Hepatocyte (in vitro differentiated cells): ENCODE results near the gene ENTHD1. TPM values are rescaled to one million over a fixed set of nuclear protein-coding genes. Genes with fewer than 3 reads are reported as not detected.
"Not testable (repeated sequence)": the region's sequence is repeated elsewhere in the genome, so short reads cannot be mapped to it uniquely, and the experiment has no call there.

ENCODE experiments used
- DNase-seq: peaks from one replicate; pipeline ENCODE4 v3.0.0-alpha.2; 2016; ENCODE audit warnings: low spot score
- H2AFZ ChIP-seq: fragments of 200-600 bp; sonication (generic); 2 replicates; pipeline ENCODE4 v1.6.0; 2016; ENCODE audit warnings: antibody characterized with exemption, mild to moderate bottlenecking
- H3K27ac ChIP-seq: fragments of 200-600 bp; sonication (generic); 2 replicates; pipeline ENCODE4 v1.5.1; 2016; ENCODE audit warnings: mild to moderate bottlenecking
- H3K27me3 ChIP-seq: fragments of 200-600 bp; sonication (generic); 2 replicates; pipeline ENCODE4 v1.6.1; 2016
- H3K36me3 ChIP-seq: fragments of 200-600 bp; sonication (generic); replicated peaks from 2 replicates; pipeline ENCODE4 v1.5.1; 2016; ENCODE audit warnings: low read depth; ENCODE audit not compliant: insufficient read depth
- H3K4me1 ChIP-seq: fragments of 200-600 bp; sonication (generic); 2 replicates; pipeline ENCODE4 v1.5.1; 2016; ENCODE audit warnings: mild to moderate bottlenecking, moderate library complexity; ENCODE audit not compliant: insufficient read depth
- H3K4me2 ChIP-seq: fragments of 200-600 bp; sonication (generic); 2 replicates; pipeline ENCODE4 v1.6.0; 2016
- H3K4me3 ChIP-seq: fragments of 200-600 bp; sonication (generic); 2 replicates; pipeline ENCODE4 v1.5.1; 2016; ENCODE audit warnings: mild to moderate bottlenecking
- H3K79me2 ChIP-seq: fragments of 200-600 bp; sonication (generic); 2 replicates; pipeline ENCODE4 v1.6.0; 2017; ENCODE audit warnings: mild to moderate bottlenecking
- H3K9me2 ChIP-seq: fragments of 200-600 bp; sonication (generic); replicated peaks from 2 replicates; pipeline ENCODE4 v1.6.0; 2017; ENCODE audit warnings: mild to moderate bottlenecking; ENCODE audit not compliant: insufficient read depth
- H3K9me3 ChIP-seq: fragments of 200-600 bp; sonication (generic); 2 replicates; pipeline ENCODE4 v1.5.1; 2016; ENCODE audit warnings: low read depth, mild to moderate bottlenecking
- H4K20me1 ChIP-seq: fragments of 200-600 bp; sonication (generic); 2 replicates; pipeline ENCODE4 v1.6.0; 2016; ENCODE audit warnings: mild to moderate bottlenecking; ENCODE audit not compliant: insufficient read depth, poor library complexity, severe bottlenecking
- EZH2 ChIP-seq: fragments of 200-600 bp; sonication (generic); IDR thresholded peaks from 2 replicates; pipeline ENCODE4 v1.6.1; 2016; ENCODE audit warnings: antibody characterized with exemption, mild to moderate bottlenecking, borderline replicate concordance
- EZH2phosphoT487 ChIP-seq: fragments of 200-600 bp; sonication (generic); IDR thresholded peaks from one replicate; pipeline ENCODE4 v1.6.1; 2018; ENCODE audit warnings: antibody characterized with exemption, mild to moderate bottlenecking, low read depth, moderate library complexity; ENCODE audit not compliant: unreplicated experiment, severe bottlenecking
- WGBS: methylation state at CpG from one replicate; pipeline ENCODE4 v1.1.6; 2016; ENCODE audit warnings: low lambda C conversion rate; ENCODE audit errors: missing lambda C conversion rate; 5-methylcytosine and 5-hydroxymethylcytosine counted together
- polyA plus RNA-seq: library from polyadenylated mRNA; unstranded; fragments of >200 nt; fragmentation: Nextera tagmentation; extraction: Ambion mirVana; gene quantifications from 2 replicates; pipeline ENCODE4 v1.2.1, GENCODE V29; 2016
- total RNA-seq: library from RNA; depleted of rRNA; stranded (reverse); fragments of >200 nt; gene quantifications from 2 replicates; pipeline ENCODE4 v1.2.3, GENCODE V29; 2014
- TF ChIP-seq, protein P1 (sequence below): fragments of 200-600 bp; sonication (generic); IDR thresholded peaks from 2 replicates; pipeline ENCODE4 v1.5.1; 2016; ENCODE audit warnings: antibody characterized with exemption, mild to moderate bottlenecking; ENCODE audit not compliant: poor library complexity

Gene ENTHD1
- total and polyA plus RNA-seq, 2 experiments from 2014 or later: not detected

DNA sequence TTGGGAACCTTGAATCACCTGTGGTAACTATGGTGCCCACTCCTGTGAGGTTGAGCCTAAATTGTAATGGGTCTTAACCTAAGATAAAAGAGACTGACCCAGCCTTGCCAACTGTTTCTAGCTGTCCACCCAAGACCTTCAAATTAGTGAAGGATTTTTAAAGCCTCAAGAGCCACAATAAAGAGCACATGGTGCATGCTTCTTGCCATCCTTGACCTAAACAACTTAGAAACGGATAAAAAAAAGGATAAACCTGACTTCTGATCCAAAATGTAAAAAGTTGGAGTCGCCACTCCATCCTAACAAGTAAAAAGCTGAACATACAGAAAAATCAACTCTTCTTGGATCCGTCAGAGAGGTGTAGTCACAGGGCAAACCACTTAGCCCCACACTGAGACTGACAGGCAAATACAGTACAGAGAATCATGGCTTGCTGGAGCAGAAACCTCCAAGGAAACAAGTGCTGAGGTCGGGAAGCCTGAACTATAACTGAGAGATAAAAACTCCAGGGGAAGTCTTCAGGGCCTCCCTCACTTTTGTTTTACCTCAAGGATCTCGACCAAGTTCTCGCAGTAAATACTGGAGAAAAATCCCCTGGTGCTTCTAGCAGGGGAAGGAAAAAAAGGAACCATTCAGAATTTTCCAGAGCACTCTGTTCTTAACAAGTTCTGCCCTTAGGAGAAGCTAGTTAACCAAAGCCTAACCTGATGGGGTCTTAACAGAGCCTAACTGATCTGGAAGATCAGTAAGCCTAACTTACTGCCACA lies 16.3 kb downstream of the ENTHD1 start:
- no peak overlapping the region for H3K27ac ChIP-seq
- no peak overlapping the region for H2AFZ ChIP-seq
- H3K9me3 ChIP-seq: no peaks in the 10 kb centered on the region
- no peak for DNase-seq
- TF ChIP-seq EZH2phosphoT487 (no peak), EZH2 (no peak)
- TF ChIP-seq, protein P1, sequence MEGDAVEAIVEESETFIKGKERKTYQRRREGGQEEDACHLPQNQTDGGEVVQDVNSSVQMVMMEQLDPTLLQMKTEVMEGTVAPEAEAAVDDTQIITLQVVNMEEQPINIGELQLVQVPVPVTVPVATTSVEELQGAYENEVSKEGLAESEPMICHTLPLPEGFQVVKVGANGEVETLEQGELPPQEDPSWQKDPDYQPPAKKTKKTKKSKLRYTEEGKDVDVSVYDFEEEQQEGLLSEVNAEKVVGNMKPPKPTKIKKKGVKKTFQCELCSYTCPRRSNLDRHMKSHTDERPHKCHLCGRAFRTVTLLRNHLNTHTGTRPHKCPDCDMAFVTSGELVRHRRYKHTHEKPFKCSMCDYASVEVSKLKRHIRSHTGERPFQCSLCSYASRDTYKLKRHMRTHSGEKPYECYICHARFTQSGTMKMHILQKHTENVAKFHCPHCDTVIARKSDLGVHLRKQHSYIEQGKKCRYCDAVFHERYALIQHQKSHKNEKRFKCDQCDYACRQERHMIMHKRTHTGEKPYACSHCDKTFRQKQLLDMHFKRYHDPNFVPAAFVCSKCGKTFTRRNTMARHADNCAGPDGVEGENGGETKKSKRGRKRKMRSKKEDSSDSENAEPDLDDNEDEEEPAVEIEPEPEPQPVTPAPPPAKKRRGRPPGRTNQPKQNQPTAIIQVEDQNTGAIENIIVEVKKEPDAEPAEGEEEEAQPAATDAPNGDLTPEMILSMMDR: no peak
- no peaks in the 10 kb centered on the region for H3K79me2 ChIP-seq
- no peaks in the 10 kb centered on the region for H3K9me2 ChIP-seq
- no peaks in the 10 kb centered on the region for H3K36me3 ChIP-seq
- H3K4me1 ChIP-seq: no peaks in the 10 kb centered on the region
- H3K27me3 ChIP-seq: peaks cover 9% of the 10 kb centered on the region
- no peak overlapping the region for H3K4me2 ChIP-seq
- H3K4me3 ChIP-seq: no peak overlapping the region
- 76% methylated on average over 6 of the region's 6 CpGs for WGBS
- H4K20me1 ChIP-seq: no peaks in the 10 kb centered on the region

DNA sequence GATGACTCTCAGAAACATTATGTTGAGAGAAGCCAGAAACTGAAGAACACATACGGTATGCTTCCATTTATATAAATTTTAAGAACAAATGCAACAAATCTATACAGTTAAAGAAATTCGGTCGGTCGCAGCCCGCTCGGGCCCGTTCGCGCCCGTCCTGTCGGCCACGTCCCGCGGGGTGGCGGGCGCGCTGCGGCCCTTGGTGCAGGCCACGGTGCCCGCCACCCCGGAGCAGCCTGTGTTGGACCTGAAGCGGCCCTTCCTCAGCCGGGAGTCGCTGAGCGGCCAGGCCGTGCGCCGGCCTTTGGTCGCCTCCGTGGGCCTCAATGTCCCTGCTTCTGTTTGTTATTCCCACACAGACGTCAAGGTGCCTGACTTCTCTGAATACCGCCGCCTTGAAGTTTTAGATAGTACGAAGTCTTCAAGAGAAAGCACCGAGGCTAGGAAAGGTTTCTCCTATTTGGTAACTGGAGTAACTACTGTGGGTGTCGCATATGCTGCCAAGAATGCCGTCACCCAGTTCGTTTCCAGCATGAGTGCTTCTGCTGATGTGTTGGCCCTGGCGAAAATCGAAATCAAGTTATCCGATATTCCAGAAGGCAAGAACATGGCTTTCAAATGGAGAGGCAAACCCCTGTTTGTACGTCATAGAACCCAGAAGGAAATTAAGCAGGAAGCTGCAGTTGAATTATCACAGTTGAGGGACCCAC lies 18.2 kb downstream of the ENTHD1 start:
- not testable (repeated sequence) for H3K9me2 ChIP-seq, H3K36me3 ChIP-seq, H3K27ac ChIP-seq, H2AFZ ChIP-seq, DNase-seq, H3K27me3 ChIP-seq, H4K20me1 ChIP-seq, H3K9me3 ChIP-seq, H3K4me3 ChIP-seq, H3K79me2 ChIP-seq, H3K4me1 ChIP-seq, H3K4me2 ChIP-seq
- WGBS: 90% methylated on average over 41 of the region's 42 CpGs

DNA sequence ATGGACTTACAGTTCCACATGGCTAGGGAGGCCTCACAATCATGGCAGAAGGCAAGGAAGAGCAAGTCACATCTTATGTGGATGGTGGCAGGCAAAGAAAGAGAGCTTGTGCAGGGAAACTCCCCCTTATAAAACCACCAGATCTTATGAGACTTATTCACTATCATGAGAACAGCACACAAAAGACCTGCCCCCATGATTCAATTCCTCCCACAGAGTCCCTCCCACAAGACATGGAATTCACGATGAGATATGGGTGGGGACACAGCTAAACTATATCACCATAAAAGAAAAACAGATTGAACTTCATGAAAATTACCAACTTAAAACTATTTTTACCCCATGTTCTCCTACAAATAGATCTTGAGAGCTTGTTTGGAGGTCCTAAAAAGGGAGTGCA lies 19.6 kb downstream of the ENTHD1 start:
- H3K4me2 ChIP-seq: no peak overlapping the region
- H3K9me3 ChIP-seq: no peaks in the 10 kb centered on the region
- H3K9me2 ChIP-seq: no peaks in the 10 kb centered on the region
- TF ChIP-seq, protein P1: no peak
- TF ChIP-seq EZH2phosphoT487: no peak
- TF ChIP-seq EZH2: no peak
- no peaks in the 10 kb centered on the region for H3K79me2 ChIP-seq
- 75% methylated on average over 1 of the region's 1 CpG for WGBS
- H3K27me3 ChIP-seq: no peaks in the 10 kb centered on the region
- DNase-seq: no peak
- no peak overlapping the region for H3K4me3 ChIP-seq
- no peaks in the 10 kb centered on the region for H3K36me3 ChIP-seq
- H3K27ac ChIP-seq: no peak overlapping the region
- no peak overlapping the region for H2AFZ ChIP-seq
- no peaks in the 10 kb centered on the region for H3K4me1 ChIP-seq
- no peaks in the 10 kb centered on the region for H4K20me1 ChIP-seq

- H3K9me2 ChIP-seq: no peaks in the 10 kb centered on the region
- H3K9me3 ChIP-seq: no peaks in the 10 kb centered on the region
- DNase-seq: no peak
- H3K27me3 ChIP-seq: no peaks in the 10 kb centered on the region
- no peak for TF ChIP-seq EZH2phosphoT487
- no peak for TF ChIP-seq EZH2
- TF ChIP-seq, protein P1: no peak
- no peak overlapping the region for H3K4me2 ChIP-seq
- no peak overlapping the region for H3K4me3 ChIP-seq
- WGBS: 73% methylated on average over 1 of the region's 1 CpG
- H3K27ac ChIP-seq: no peak overlapping the region
- no peaks in the 10 kb centered on the region for H3K36me3 ChIP-seq
- H3K79me2 ChIP-seq: no peaks in the 10 kb centered on the region
- H3K4me1 ChIP-seq: no peaks in the 10 kb centered on the region
- H4K20me1 ChIP-seq: no peaks in the 10 kb centered on the region
- H2AFZ ChIP-seq: no peak overlapping the region
Measured at GRCh38 chr22:39872548-39872947, 21.0 kb downstream of the ENTHD1 start.
